Keratinocyte (primary cell): Measurements from ENCODE around the gene SLC7A5. TPM values are rescaled to one million over a fixed set of nuclear protein-coding genes. Genes with fewer than 3 reads are reported as not detected.

Experiments used
- DNase-seq: peaks from one replicate; pipeline ENCODE4 v3.0.0-alpha.2; 2011; ENCODE audit warnings: low read depth, missing footprints, low spot score
- FAIRE-seq: peaks from 2 replicates; lab custom pipeline; 2011; peaks lifted over from hg19 to GRCh38; lab: Jason Lieb, UNC
- H2AFZ ChIP-seq: 2 replicates; pipeline ENCODE4 v1.6.0; 2012; ENCODE audit warnings: low read length, control low read depth, inconsistent platforms; ENCODE audit not compliant: control insufficient read depth
- H3K27ac ChIP-seq: 2 replicates; pipeline ENCODE4 v1.5.1; 2011; ENCODE audit warnings: low read length; ENCODE audit not compliant: control insufficient read depth, insufficient read depth
- H3K27me3 ChIP-seq: 3 replicates; pipeline ENCODE4 v1.6.0; 2011; ENCODE audit warnings: low read length; ENCODE audit not compliant: control insufficient read depth, insufficient read depth; ENCODE audit errors: extremely low read depth
- H3K36me3 ChIP-seq, 2 experiments: 2 replicates in 1 of 2; 3 replicates in 1 of 2; pipeline ENCODE4 v1.5.1; 2011; ENCODE audit warnings: low read length in 2 of 2, mild to moderate bottlenecking in 1 of 2; ENCODE audit not compliant: control insufficient read depth in 2 of 2, insufficient read depth in 2 of 2; ENCODE audit errors: extremely low read depth in 1 of 2
- H3K4me1 ChIP-seq: 3 replicates; pipeline ENCODE4 v1.5.1; 2011; ENCODE audit warnings: low read length; ENCODE audit not compliant: control insufficient read depth, insufficient read depth; ENCODE audit errors: extremely low read depth
- H3K4me2 ChIP-seq: 3 replicates; pipeline ENCODE4 v1.6.0; 2011; ENCODE audit warnings: low read depth, low read length; ENCODE audit not compliant: control insufficient read depth, insufficient read depth; ENCODE audit errors: extremely low read depth
- H3K4me3 ChIP-seq, 3 experiments: fragments of 200-600 bp in 1 of 3; sonication (generic) in 1 of 3; 2 replicates in 2 of 3; 3 replicates in 1 of 3; pipeline ENCODE4 v1.5.1; 2011 to 2016; ENCODE audit warnings: low read length in 3 of 3, mild to moderate bottlenecking in 3 of 3, control low read depth in 2 of 3, inconsistent platforms in 1 of 3, low read depth in 1 of 3, mixed read lengths in 1 of 3, mixed run types in 1 of 3, moderate library complexity in 1 of 3; ENCODE audit not compliant: control insufficient read depth in 2 of 3, insufficient read depth in 2 of 3; ENCODE audit errors: extremely low read depth in 1 of 3
- H3K79me2 ChIP-seq: 2 replicates; pipeline ENCODE4 v1.6.0; 2012; ENCODE audit warnings: low read length; ENCODE audit not compliant: control insufficient read depth, insufficient read depth
- H3K9ac ChIP-seq: 3 replicates; pipeline ENCODE4 v1.6.0; 2011; ENCODE audit warnings: low read length; ENCODE audit not compliant: control insufficient read depth, insufficient read depth; ENCODE audit errors: extremely low read depth
- H3K9me1 ChIP-seq: 3 replicates; pipeline ENCODE4 v1.6.0; 2011; ENCODE audit warnings: low read length; ENCODE audit not compliant: control insufficient read depth, insufficient read depth; ENCODE audit errors: extremely low read depth
- H3K9me3 ChIP-seq: 2 replicates; pipeline ENCODE4 v1.5.1; 2012; ENCODE audit warnings: low read depth, low read length; ENCODE audit not compliant: control insufficient read depth
- H4K20me1 ChIP-seq: 3 replicates; pipeline ENCODE4 v1.6.0; 2011; ENCODE audit warnings: low read length; ENCODE audit not compliant: control insufficient read depth, insufficient read depth; ENCODE audit errors: extremely low read depth
- CTCF ChIP-seq, 3 experiments: IDR thresholded peaks in 1 of 3; conservative IDR thresholded peaks in 1 of 3; optimal IDR thresholded peaks in 1 of 3; 2 replicates in 2 of 3; 3 replicates in 1 of 3; pipeline versions ENCODE3 to v1.5.1; 2011; ENCODE audit warnings: low read length in 3 of 3, mild to moderate bottlenecking in 3 of 3, moderate library complexity in 2 of 3, control low read depth in 1 of 3, inconsistent platforms in 1 of 3; ENCODE audit not compliant: insufficient read depth in 2 of 3; ENCODE audit errors: extremely low read depth in 1 of 3
- EZH2 ChIP-seq: IDR thresholded peaks from one replicate; pipeline ENCODE4 v1.6.1; 2012; ENCODE audit warnings: inconsistent platforms, mild to moderate bottlenecking, low read length, moderate library complexity
- dilution Hi-C: fragments of 300-500 bp; cut with MboI; formaldehyde crosslinking; loops from one replicate; pipeline ENCODE4 v1.7.0; 2020; ENCODE audit warnings: low sequenced_read_pairs; ENCODE audit not compliant: extremely low pct_ligation_motif_present
- polyA plus RNA-seq, 5 experiments: library from polyadenylated mRNA; depleted of rRNA in 3 of 5; stranded (reverse) in 3 of 5; stranded (forward) in 1 of 5; unstranded in 1 of 5; fragments of >200 nt; gene quantifications; 1 replicate in 1 of 5; 2 replicates in 3 of 5; 3 replicates in 1 of 5; pipeline versions ENCODE4 v1.2.1 to v1.2.3, GENCODE V29; 2011 to 2012; ENCODE audit warnings: missing spikeins in 2 of 5, low read depth in 1 of 5, low replicate concordance in 1 of 5

Gene SLC7A5
- polyA plus RNA-seq, 1 donor (not counting 4 experiments of a cell fraction or from before 2014, with no cell fraction given) = 114 TPM

GRCh38 chr16:87850009-87851006 lies 19.0 kb downstream of the SLC7A5 start:
- peaks cover 63% of the 10 kb centered on the region for H4K20me1 ChIP-seq
- H3K36me3 ChIP-seq = peaks cover 38 to 80% of the 10 kb centered on the region in 2 experiments
- DNase-seq = no peak
- peaks cover 46% of the 10 kb centered on the region for H3K4me1 ChIP-seq
- no peak overlapping the region for H2AFZ ChIP-seq
- no peak for FAIRE-seq
- dilution Hi-C loops = no loop called here
- H3K9me3 ChIP-seq = no peaks in the 10 kb centered on the region
- H3K27ac ChIP-seq = peak overlapping the region; percentile 63
- H3K4me2 ChIP-seq = no peak overlapping the region
- peak overlapping the region; percentile 18 for H3K9ac ChIP-seq
- no peak for TF ChIP-seq EZH2
- TF ChIP-seq CTCF (optimal IDR thresholded peaks at IDR 0.05 in 1 of 3, IDR thresholded peaks at IDR 0.05 in 1 of 3, conservative IDR thresholded peaks at IDR 0.05 in 1 of 3; ENCODE audit: extremely low read depth in 1 of 3, insufficient read depth in 2 of 3, low read length in 3 of 3) = peak; percentile 91 to 96 (median 94)
- no peak overlapping the region for H3K4me3 ChIP-seq
- H3K9me1 ChIP-seq = peaks cover 5% of the 10 kb centered on the region
- no peaks in the 10 kb centered on the region for H3K27me3 ChIP-seq
- H3K79me2 ChIP-seq = peaks cover 96% of the 10 kb centered on the region

- Histone ChIP-seq H3K27ac (no peak overlapping the region), H3K79me2 (peaks cover 96% of the 10 kb centered on the region), H3K4me3 (no peak overlapping the region), H3K4me1 (peaks cover 43% of the 10 kb centered on the region), H3K27me3 (no peaks in the 10 kb centered on the region), H3K9me3 (no peaks in the 10 kb centered on the region), H3K4me2 (no peak overlapping the region), H2AFZ (no peak overlapping the region), H3K9me1 (peaks cover 5% of the 10 kb centered on the region), H3K9ac (no peak overlapping the region), H3K36me3 (peaks cover 42 to 81% of the 10 kb centered on the region in 2 experiments), H4K20me1 (peaks cover 61% of the 10 kb centered on the region)
- TF ChIP-seq EZH2 (no peak), CTCF (optimal IDR thresholded peaks at IDR 0.05 in 1 of 3, IDR thresholded peaks at IDR 0.05 in 1 of 3, conservative IDR thresholded peaks at IDR 0.05 in 1 of 3; ENCODE audit: extremely low read depth in 1 of 3, insufficient read depth in 2 of 3, low read length in 3 of 3) (no peak)
- dilution Hi-C loops = no loop called here
- DNase-seq = no peak
- no peak for FAIRE-seq
These were observed 19.8 kb downstream of the SLC7A5 start for GRCh38 chr16:87849419-87850008.
